Fibroblast of lung (primary cell): Measurements from ENCODE around the gene FLOT1.

Experiments
- CTCF ChIP-seq, 2 donors: IDR thresholded peaks in 1 of 2; conservative IDR thresholded peaks in 1 of 2; 1 replicate in 1 of 2; 2 replicates in 1 of 2; pipeline ENCODE4 v1.5.1; 2011 to 2012; ENCODE audit warnings: low read length in 2 of 2, control low read depth in 1 of 2, inconsistent platforms in 1 of 2, low read depth in 1 of 2, mild to moderate bottlenecking in 1 of 2
- EZH2 ChIP-seq: IDR thresholded peaks from 2 replicates; pipeline ENCODE4 v1.5.1; 2012; ENCODE audit warnings: low read length, control low read depth, mild to moderate bottlenecking; ENCODE audit errors: missing control alignments

- no peak for TF ChIP-seq CTCF (conservative IDR thresholded peaks at IDR 0.05 in 1 of 2, IDR thresholded peaks at IDR 0.05 in 1 of 2; ENCODE audit: low read depth in 1 of 2, low read length in 2 of 2)
- TF ChIP-seq EZH2 = no peak
Measured at GRCh38 chr6:30770592-30770991, 28.1 kb upstream of the FLOT1 start.
